ENCODE measurements around the gene PRR30.
"Not testable (repeated sequence)": the region's sequence is repeated elsewhere in the genome, so short reads cannot be mapped to it uniquely, and the experiment has no call there.

The PRR30 gene

DNA sequence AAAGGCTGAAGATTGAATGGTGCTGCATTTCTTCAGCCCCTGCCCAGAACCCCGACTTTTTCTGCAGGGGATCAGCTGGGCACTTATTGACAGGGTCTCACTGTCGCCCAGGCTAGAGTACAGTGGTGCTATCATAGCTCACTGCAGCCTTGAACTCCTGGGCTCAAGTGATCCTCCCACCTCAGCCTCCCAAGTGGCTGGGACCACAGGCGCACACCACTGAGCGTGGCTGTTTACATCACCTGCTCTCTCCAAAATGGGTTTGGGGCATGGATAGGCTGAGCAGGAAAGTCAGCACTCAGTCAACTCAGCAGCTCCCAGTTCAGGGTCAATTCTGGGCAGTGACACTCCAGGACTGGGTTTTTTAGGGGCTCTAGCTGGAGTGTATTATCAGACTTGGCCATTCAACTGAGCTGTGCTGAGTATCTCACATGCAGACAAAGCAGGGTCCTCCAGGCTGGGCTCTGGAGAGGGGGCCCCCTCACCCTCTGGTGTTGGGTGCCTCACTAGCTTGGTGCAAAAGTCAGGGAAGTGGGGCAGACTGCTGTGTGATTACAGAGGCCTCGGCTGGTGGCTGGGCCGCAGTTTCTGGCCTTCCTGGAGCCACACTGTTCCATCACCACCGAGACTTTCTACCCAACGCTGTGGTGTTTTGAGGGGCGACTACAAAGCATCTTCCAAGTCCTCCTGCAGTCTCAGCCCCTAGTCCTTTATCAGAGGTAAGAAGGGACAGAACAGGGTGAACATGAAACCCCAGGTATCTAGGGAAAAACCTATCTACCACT lies 11.1 kb downstream of the PRR30 start:
- no peak for DNase-seq

DNA sequence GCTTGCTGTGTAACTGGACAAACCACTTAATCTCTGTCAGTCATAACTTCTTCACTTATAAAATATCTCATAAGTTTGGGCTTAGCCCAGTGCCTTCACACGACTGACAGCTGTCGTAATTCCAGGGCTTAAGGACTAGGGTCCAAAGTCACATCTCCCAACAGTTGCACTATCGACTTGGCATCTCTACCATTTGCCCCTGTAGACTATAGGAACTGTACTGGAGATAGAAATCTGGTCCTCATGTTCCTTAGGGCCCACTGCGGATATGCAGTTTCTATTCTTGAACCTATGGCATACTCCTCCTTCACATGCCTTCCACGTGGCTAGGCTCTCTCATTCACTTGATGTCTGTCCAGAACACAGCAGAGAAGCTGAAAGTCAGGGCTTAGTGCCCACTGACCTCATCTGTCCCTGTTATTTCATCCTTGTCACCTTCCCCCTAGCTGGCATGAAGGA lies 12.9 kb downstream of the PRR30 start:
- DNase-seq, result no peak

DNA sequence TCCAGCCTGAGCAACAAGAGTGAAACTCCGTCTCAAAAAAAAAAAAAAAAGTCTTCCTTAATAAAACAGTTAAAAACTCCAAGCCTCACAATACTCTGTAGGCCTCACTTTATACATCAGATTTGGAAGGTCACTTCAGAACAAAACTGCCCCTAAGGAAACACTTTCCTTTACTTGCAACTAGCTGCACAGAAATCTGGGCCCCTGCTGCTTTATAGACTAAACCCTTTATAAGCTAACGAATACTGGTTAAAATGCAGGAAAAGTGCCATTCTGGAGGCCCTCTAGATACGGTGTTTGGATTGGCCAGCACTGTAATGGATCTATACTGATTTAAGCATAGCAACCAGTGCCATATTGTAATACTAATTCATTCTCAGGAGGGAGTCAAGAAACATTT lies 14.1 kb downstream of the PRR30 start:
- no peak for DNase-seq

DNA sequence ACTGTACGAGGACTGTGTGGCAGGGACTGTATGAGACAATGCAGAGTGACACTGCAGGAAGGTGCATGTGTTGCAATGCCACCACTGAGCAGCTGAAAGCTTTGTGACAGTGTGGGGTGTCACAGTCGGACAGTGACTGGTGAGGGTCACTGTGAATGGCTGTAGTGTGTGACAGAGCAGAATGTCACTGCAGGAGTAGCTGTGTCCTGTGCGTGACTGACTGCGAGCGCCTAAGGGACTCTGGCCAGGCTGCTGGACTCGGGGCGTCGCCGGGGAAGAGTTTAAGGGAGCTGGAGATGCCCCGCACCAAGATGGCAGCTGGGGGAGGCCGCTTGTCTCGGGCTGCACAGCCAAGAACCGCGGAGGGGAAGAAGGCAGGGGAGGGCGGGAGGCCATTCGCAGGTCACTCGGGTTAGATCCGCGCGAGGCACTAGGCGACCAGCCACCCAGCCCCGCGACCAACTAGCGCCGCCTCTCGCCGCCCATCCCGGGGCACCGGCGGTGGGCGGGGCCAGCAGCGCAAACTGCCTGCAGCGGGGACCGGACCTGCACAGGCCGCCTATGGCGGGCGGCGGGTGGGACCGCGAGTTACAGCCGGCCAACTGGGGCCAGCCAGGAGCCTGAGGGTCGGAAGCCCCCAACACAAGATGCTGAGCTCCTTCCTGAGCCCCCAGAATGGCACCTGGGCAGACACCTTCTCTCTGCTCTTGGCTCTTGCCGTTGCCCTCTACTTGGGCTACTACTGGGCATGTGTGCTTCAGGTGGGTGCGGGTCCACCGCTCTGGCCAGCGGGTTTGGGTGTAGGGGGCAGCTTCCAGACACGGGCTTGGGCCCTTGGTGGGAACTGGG lies 15.7 kb downstream of the PRR30 start, which contains the start of gene ABHD1:
Gene ABHD1 (plus strand): TSS at position 514 of the 849 bp plus-strand sequence. CDS start 134 bp downstream, at position 648.
- DNase-seq, result peak; percentile 40

DNA sequence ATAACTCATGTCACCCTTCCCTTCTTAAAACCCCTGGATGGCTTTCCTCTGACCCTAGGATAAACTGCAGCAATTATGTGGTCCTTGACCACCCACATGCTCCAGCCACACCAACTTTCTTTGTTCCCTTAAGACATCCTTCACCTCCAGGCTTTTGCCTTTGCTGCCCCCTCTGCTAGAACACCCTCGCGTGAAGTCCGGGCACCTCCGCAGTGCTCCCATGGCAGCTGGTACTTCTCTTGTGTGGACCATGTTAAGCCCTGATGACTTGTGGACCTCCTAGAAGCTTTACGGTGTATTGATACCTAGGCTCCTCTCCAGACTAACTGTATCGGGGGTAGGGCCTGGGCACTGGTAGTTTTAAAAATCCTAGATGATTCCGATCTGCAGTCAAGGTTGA lies 16.4 kb downstream of the PRR30 start:
- DNase-seq, result no peak

DNA sequence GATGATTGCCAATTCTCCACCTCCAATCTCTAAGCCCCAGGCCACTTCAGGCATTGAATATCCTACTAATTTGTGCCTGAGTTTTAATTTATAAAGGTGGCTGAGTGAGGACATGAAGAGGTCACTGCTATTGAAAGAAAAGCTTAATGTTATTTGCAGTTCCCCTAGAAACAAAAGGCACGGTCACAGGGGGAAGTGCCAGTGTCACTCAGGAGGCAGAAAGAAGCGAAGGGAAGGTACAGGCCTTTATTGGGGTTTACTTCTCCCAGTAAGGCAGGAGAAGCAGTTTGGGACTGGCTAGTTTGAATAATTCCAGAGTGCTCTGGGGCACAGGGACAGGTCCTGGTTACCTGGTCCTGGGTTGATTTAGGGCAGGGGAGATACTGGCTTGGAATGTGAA lies 17.3 kb downstream of the PRR30 start:
- peak; percentile 4 for DNase-seq

DNA sequence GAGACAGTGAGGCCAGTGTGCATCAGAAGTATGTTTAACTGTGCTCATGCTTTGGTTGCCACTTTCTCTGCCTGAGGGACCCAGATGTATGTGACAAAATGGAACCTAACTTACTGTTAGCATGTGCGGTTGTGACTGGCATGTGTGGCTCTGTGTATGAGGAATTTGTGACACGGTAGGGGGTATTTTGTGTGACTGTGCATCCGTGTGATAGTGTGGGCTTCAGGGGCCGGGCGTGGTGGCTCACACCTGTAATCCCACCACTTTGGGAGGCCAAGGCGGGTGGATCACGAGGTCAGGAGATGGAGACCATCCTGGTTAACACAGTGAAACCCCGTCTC lies 19.9 kb downstream of the PRR30 start:
- not testable (repeated sequence) for DNase-seq

DNA sequence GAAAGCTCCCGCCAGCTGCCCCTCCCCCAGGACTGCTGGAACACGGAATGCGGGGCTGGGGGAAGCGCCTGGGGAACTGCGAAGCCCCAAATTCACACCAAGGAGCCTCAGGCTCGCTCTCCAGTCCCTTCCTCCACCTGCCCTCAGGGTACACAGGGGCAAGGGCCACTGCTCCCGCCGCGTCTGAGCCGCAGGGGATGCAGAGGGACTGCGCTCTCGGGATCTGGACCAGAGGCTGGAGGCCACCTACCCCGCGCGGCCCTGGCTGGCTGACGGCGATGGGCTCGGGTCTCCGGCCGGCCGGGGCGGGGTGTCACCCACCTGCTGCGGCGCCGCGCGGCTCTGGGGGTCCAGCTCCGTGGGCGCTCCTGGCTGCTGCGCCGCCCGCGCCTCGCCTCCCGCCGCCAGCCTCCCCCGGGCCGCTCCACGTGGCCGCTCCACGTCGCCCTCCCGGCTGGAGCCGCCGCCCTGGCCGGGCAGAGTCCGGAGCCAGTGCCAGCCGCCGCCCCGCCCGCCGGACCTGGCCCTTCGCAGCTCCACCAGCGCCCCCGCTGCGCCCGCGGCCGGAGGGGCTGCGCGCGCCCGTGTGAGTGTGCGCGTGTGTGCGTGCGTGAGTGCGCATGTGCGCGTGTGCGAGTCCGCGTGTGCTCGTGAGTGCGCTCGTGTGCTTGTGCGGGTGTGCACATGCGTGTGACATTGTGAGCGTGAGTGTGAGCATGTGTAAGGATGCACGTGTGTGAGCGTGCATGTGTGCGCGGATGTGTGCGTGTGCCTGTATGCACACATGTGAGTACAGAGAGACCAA lies 20.5 kb downstream of the PRR30 start, which contains the start of gene CGREF1:
Gene CGREF1 (minus strand): TSS at position 604 of the 805 bp plus-strand sequence. CDS start 14,762 bp downstream, outside the sequence.
- peak; percentile 66 for DNase-seq

DNA sequence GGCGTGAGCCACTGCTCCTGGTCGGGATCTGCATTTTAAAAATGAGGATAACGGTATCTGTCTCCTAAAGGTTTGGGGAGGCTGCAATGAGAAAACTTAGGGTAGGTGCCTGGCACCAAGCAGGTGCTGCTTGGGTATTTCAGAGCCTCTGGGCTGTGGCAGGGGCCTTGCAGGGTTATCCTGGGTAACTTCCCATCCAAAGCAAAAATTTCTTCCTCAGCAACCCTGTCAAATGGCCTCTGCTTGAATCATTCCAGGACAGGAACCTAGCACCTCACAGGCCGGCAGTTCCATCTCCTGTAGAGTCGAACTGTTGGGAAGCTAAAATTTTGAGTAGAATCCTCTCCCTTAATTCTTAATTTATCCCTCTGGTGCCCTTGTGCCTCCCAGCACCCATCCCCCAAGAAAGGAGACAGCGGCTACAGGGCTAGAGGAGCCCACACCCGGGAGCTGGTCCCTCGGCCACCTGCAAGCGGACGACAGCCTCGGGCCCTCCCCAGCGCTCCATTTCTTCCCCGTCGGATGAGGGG lies 21.1 kb downstream of the PRR30 start:
- DNase-seq, result no peak

DNA sequence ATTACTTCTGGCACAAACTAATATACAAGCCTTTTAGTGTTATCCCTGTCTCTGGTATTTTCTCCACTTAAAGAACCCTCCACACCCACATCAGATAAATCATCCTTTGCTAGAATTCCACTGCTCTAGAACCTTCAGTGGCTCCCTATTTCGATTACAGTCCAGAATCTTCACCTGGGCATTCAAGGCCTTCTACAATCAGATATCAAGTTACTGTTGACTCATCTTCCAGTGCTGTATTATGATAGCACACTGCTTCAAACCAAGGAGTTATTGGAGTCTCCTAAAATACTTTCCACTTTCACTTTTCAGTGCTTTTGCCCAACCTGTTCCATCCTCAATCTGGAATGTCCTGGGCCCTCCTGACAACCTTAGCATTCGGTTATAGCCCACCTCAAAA lies 23.7 kb downstream of the PRR30 start:
- DNase-seq, result no peak

DNA sequence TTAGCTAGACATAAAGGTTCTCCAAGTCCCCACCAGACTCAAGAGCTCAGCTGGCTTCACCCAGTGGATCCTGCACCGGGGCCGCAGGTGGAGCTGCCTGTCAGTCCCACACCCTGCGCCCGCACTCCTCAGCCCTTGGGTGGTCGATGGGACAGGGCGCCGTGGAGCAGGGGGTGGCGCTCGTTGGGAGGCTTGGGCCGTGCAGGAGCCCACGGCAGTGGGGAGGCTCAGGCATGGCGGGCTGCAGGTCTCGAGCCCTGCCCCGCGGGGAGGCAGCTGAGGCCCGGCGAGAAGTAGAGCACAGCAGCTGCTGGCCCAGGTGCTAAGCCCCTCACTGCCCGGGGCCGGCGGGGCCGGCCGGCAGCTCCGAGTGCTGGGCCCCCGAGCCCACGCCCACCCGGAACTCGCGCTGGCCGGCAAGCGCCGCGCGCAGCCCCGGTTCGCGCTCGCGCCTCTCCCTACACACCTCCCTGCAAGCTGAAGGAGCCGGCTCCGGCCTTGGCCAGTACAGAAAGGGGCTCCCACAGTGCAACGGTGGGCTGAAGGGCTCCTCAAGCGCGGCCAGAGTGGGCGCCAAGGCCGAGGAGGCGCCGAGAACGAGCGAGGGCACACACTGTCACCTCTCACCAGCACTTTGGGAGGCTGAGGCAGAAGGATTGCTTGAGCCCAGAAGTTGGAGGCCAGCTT lies 27.7 kb downstream of the PRR30 start:
- DNase-seq, result not testable (repeated sequence)

DNA sequence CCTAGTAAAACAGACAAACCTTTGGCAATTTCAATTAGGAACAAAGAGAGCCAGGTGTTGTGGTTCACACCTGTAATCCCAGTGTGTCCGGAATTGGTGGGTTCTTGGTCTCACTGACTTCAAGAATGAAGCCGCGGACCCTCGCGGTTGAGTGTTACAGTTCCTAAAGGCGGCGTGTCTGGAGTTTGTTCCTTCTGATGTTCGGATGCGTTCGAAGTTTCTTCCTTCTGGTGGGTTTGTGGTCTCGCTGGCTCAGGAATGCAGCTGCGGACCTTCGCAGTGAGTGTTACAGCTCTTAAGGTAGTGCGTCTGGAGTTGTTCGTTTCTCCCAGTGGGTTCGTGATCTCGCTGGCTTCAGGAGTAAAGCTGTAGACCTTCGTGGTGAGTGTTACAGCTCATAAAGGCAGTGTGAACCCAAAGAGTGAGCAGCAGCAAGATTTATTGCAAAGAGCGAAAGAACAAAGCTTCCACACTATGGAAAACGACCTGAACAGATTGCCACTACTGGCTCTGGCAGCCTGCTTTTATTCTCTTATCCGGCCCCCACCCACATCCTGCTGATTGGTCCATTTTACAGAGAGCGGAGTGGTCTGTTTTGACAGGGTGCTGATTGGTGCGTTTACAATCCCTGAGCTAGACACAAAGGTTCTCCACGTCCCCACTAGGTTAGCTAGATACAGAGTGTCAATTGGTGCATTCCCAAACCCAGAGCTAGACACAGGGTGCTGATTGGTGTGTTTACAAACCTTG lies 28.4 kb downstream of the PRR30 start:
- DNase-seq, result not testable (repeated sequence)

DNA sequence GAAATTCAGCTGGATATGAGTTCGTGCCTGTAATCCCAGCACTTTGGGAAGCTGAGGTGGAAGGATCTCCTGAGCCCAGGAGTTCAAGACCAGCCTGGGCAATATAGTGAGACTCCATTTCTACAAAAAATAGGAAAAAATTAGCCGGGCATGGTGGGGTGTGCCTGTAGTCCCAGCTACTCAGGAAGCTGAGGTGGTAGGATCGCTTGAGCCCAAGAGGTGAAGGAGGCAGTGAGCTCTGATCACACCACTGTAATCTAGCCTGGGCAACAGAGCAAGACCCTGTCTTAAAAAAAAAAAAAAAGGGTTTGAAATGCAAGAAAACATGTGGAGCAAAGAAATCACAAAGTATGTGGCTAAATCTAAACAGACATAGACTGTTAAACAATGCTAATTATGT lies 30.1 kb downstream of the PRR30 start:
- no peak for DNase-seq

DNA sequence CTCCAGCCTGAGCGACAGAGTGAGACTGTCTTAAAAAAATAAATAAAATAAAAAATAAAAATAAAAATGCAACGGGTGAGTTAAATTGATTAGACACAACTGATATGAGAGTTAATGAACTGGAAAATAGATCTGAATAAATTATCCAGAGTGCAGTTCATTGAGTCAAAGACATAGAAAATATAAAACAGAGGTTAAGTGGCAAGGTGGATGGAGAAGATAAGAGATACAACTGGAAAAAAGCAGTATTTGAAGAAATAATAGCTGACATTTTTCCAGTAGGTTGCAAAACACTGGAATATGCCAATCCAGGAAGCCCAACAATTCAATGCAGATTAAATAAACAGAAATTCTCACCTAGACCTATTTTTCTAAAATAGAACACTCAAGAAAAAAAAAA lies 31.0 kb downstream of the PRR30 start:
- no peak for DNase-seq

DNA sequence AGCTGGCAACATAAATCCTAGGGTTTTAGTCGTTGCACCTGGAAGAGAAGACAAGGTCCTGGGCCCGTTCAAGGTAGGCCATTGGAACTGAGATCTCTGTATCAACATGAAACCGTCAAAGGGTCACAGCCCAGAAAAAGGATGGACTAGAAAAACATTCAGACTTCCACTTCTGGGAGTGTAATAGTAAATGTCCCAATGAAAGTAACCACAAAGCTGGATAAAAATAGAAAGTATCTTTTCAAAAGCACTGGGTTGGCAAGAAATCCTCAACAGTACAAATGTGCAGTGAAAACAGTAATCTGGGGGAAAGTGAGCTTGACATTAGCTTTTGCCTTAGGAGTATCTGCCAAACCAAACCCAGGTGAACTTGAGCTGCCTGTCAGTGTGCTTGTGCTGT lies 33.2 kb downstream of the PRR30 start:
- DNase-seq, result no peak

DNA sequence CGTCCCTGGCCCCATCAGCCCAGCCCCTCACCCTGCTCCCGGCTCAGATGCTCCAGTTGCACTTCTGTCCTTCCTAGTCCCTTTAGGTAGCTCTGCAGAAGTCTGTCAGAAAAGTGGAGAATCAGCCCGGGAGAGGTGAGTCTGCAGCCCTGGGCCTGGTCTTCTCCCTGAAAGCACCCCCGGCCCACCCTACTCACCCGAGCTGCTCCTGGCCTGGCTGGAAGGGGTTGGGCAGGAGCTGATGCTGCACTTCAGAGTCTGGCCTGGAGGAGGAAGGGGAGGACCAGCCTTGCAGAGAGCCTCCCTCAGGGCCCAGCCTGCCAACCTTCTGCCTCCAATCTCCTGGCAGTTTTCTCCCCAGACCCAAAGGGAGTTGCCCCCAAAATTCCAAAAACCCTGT lies 36.9 kb downstream of the PRR30 start:
- DNase-seq, result no peak

DNA sequence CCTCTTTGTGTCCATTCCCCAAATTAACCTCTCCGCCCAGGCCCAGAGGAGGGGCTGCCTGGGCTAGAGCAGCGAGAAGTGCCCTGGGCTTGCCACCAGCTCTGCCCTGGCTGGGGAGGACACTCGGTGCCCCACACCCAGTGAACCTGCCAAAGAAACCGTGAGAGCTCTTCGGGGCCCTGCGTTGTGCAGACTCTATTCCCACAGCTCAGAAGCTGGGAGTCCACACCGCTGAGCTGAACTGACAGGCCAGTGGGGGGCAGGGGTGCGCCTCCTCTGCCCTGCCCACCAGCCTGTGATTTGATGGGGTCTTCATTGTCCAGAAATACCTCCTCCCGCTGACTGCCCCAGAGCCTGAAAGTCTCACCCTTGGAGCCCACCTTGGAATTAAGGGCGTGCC lies 39.2 kb downstream of the PRR30 start:
- DNase-seq, result no peak

DNA sequence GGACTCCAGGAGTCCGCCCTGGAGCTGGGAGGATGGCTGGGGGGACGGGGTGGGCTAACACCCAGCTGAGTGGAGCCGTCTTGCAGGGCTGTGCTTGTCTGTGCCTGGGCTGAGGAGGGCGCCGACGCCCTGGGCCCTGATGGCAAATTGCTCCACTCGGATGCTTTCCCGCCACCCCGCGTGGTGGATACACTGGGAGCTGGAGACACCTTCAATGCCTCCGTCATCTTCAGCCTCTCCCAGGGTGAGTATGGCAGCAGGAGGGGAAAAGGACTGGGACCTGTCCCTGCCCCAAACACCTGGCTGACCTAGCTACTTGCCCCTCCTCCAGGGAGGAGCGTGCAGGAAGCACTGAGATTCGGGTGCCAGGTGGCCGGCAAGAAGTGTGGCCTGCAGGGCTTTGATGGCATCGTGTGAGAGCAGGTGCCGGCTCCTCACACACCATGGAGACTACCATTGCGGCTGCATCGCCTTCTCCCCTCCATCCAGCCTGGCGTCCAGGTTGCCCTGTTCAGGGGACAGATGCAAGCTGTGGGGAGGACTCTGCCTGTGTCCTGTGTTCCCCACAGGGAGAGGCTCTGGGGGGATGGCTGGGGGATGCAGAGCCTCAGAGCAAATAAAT lies 39.8 kb downstream of the PRR30 start:
- no peak for DNase-seq

DNA sequence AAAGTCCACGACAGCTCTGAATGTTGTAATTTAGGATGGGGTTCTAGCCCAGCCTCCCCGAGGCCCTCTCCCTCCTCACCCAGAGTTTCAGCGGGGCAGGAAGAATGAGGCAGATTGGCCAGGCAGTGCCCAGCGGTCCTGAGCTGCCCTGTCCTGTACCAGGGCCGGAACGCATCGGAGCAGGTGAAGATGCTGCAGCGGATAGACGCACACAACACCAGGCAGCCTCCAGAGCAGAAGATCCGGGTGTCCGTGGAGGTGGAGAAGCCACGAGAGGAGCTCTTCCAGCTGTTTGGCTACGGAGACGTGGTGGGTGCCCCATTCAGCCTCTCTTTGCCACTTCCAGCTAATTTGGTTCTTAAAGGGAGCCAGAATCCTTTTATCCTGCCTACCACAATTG lies 41.9 kb downstream of the PRR30 start:
- no peak for DNase-seq

DNA sequence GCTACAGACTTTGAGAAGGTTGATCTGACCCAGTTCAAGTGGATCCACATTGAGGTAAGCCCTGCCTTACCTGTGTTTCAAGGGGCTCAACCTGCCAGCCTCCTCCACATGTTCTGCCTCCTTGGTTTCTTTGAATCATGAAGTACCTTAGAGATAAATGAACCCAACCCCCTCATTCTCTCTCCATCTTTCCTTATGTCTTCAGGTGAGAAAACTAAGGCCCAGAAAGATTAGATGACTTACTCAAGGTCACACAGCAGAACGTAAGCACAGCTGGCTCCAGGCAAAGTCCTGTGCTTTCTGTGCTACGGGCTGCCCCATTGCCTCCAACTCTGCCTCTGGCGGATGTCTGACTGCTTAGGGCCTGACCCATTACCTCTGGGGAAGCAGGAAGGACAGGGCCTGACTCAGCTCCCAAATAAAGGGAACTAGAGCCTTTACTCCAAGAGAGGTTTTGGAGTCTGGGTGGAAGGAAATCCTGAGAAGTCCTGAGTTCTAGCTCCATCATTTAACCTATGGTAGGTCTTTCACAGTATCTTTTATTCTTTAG lies 42.4 kb downstream of the PRR30 start:
- DNase-seq, result no peak

Measured in NCI-H69 (cell line).